Astrocyte (in vitro differentiated cells and primary cell): ENCODE results near the gene CHD5. TPM values are rescaled to one million over a fixed set of nuclear protein-coding genes. Genes with fewer than 3 reads are reported as not detected.
A peak's percentile ranks its signal among the peaks of the same experiment; 100 is the strongest.

Source experiments
- DNase-seq: peaks from one replicate; pipeline ENCODE4 v3.0.0-alpha.2; 2010; ENCODE audit warnings: low read depth
- FAIRE-seq: peaks from 2 replicates; lab custom pipeline; 2011; peaks lifted over from hg19 to GRCh38; lab: Jason Lieb, UNC
- H2AFZ ChIP-seq: 2 replicates; pipeline ENCODE4 v1.6.0; 2012; ENCODE audit warnings: low read depth, low read length, inconsistent platforms
- H3K27ac ChIP-seq: 2 replicates; pipeline ENCODE4 v1.5.1; 2011; ENCODE audit warnings: low read depth, low read length, inconsistent platforms
- H3K27me3 ChIP-seq: 2 replicates; pipeline ENCODE4 v1.6.0; 2011; ENCODE audit warnings: low read length, inconsistent platforms; ENCODE audit not compliant: insufficient read depth
- H3K36me3 ChIP-seq: 2 replicates; pipeline ENCODE4 v1.5.1; 2011; ENCODE audit warnings: low read length, inconsistent platforms; ENCODE audit not compliant: insufficient read depth
- H3K4me1 ChIP-seq: 2 replicates; pipeline ENCODE4 v1.5.1; 2011; ENCODE audit warnings: low read length, inconsistent platforms; ENCODE audit not compliant: insufficient read depth
- H3K4me2 ChIP-seq: 2 replicates; pipeline ENCODE4 v1.6.0; 2012; ENCODE audit warnings: low read length, inconsistent platforms
- H3K4me3 ChIP-seq: 2 replicates; pipeline ENCODE4 v1.5.1; 2011; ENCODE audit warnings: low read depth, mild to moderate bottlenecking, low read length, inconsistent platforms; ENCODE audit not compliant: insufficient read depth
- H3K79me2 ChIP-seq: 2 replicates; pipeline ENCODE4 v1.6.0; 2012; ENCODE audit warnings: mild to moderate bottlenecking, low read length, inconsistent platforms; ENCODE audit not compliant: insufficient read depth
- H3K9ac ChIP-seq: 2 replicates; pipeline ENCODE4 v1.6.0; 2012; ENCODE audit warnings: mild to moderate bottlenecking, low read length, inconsistent platforms
- H3K9me3 ChIP-seq: 2 replicates; pipeline ENCODE4 v1.5.1; 2012; ENCODE audit warnings: low read depth, mild to moderate bottlenecking, low read length, inconsistent platforms; ENCODE audit not compliant: insufficient read depth
- H4K20me1 ChIP-seq: 2 replicates; pipeline ENCODE4 v1.6.0; 2012; ENCODE audit warnings: low read length, inconsistent platforms; ENCODE audit not compliant: insufficient read depth
- H3K27ac Mint-ChIP-seq: one replicate; pipeline ENCODE4 v1.8.0; 2021; ENCODE audit warnings: mild to moderate bottlenecking, mixed read lengths; ENCODE audit not compliant: unreplicated experiment
- H3K27me3 Mint-ChIP-seq: one replicate; pipeline ENCODE4 v1.8.0; 2021; ENCODE audit warnings: low read depth, mixed read lengths; ENCODE audit not compliant: unreplicated experiment
- H3K36me3 Mint-ChIP-seq: one replicate; pipeline ENCODE4 v1.8.0; 2021; ENCODE audit warnings: low read depth, mixed read lengths; ENCODE audit not compliant: unreplicated experiment
- H3K4me1 Mint-ChIP-seq: one replicate; pipeline ENCODE4 v1.8.0; 2021; ENCODE audit warnings: low read depth, mixed read lengths; ENCODE audit not compliant: unreplicated experiment
- H3K4me3 Mint-ChIP-seq: one replicate; pipeline ENCODE4 v1.8.0; 2021; ENCODE audit warnings: mild to moderate bottlenecking, moderate library complexity, mixed read lengths; ENCODE audit not compliant: unreplicated experiment
- H3K9me3 Mint-ChIP-seq: one replicate; pipeline ENCODE4 v1.8.0; 2021; ENCODE audit warnings: mild to moderate bottlenecking, mixed read lengths; ENCODE audit not compliant: unreplicated experiment
- CTCF ChIP-seq: IDR thresholded peaks from 2 replicates; pipeline ENCODE4 v1.5.1; 2011; ENCODE audit warnings: low read depth, mild to moderate bottlenecking, inconsistent platforms, low read length, moderate library complexity; ENCODE audit not compliant: insufficient read depth
- EZH2 ChIP-seq: IDR thresholded peaks from 2 replicates; pipeline ENCODE4 v1.6.1; 2012; ENCODE audit warnings: mild to moderate bottlenecking, low read length, inconsistent platforms; ENCODE audit not compliant: insufficient read depth
- total RNA-seq: library from RNA; stranded (reverse); gene quantifications from 2 replicates; pipeline ENCODE4 v1.2.1, GENCODE V29; 2021

The CHD5 gene
- total RNA-seq, 1 donor from 2014 or later, result 0.18 TPM

- Histone ChIP-seq H3K9me3 (no peaks in the 10 kb centered on the region), H3K4me1 (peaks cover 4% of the 10 kb centered on the region), H3K27me3 (no peaks in the 10 kb centered on the region), H3K9ac (no peak overlapping the region), H4K20me1 (peaks cover 29% of the 10 kb centered on the region), H2AFZ (no peak overlapping the region), H3K27ac (no peak overlapping the region), H3K36me3 (peaks cover 14% of the 10 kb centered on the region), H3K4me3 (no peak overlapping the region), H3K79me2 (no peaks in the 10 kb centered on the region), H3K4me2 (no peak overlapping the region)
- FAIRE-seq, result no peak
- H3K4me3 Mint-ChIP-seq, result no peak overlapping the region
- no peaks in the 10 kb centered on the region for H3K27me3 Mint-ChIP-seq
- H3K4me1 Mint-ChIP-seq, result peaks cover 9% of the 10 kb centered on the region
- H3K27ac Mint-ChIP-seq, result no peak overlapping the region
- H3K9me3 Mint-ChIP-seq, result no peaks in the 10 kb centered on the region
- peaks cover 11% of the 10 kb centered on the region for H3K36me3 Mint-ChIP-seq
- TF ChIP-seq CTCF, result no peak
- no peak for TF ChIP-seq EZH2
- DNase-seq, result no peak
Measured at GRCh38 chr1:6223617-6224016, 43.5 kb upstream of the CHD5 start.

GRCh38 chr1:6222636-6223035 is 42.5 kb upstream of the CHD5 start:
- Mint-ChIP-seq H3K4me3 (peak overlapping the region; percentile 45), H3K36me3 (peaks cover 11% of the 10 kb centered on the region), H3K27me3 (no peaks in the 10 kb centered on the region), H3K9me3 (no peaks in the 10 kb centered on the region), H3K4me1 (peaks cover 9% of the 10 kb centered on the region), H3K27ac (no peak overlapping the region)
- no peak for DNase-seq
- Histone ChIP-seq H3K27ac (no peak overlapping the region), H3K79me2 (no peaks in the 10 kb centered on the region), H3K4me1 (peaks cover 4% of the 10 kb centered on the region), H3K4me2 (no peak overlapping the region), H2AFZ (no peak overlapping the region), H3K4me3 (no peak overlapping the region), H3K36me3 (peaks cover 14% of the 10 kb centered on the region), H4K20me1 (peaks cover 29% of the 10 kb centered on the region), H3K9ac (no peak overlapping the region), H3K27me3 (no peaks in the 10 kb centered on the region), H3K9me3 (no peaks in the 10 kb centered on the region)
- no peak for FAIRE-seq
- TF ChIP-seq CTCF, result no peak
- no peak for TF ChIP-seq EZH2

GRCh38 chr1:6221210-6221784 is 41.2 kb upstream of the CHD5 start:
- no peak overlapping the region for H3K4me3 ChIP-seq
- no peak overlapping the region for H3K9ac ChIP-seq
- no peak overlapping the region for H3K27ac Mint-ChIP-seq
- H3K27ac ChIP-seq, result no peak overlapping the region
- FAIRE-seq, result no peak
- no peak overlapping the region for H2AFZ ChIP-seq
- TF ChIP-seq CTCF (no peak), EZH2 (no peak)
- DNase-seq, result no peak
- no peaks in the 10 kb centered on the region for H3K27me3 ChIP-seq
- no peak overlapping the region for H3K4me3 Mint-ChIP-seq
- no peaks in the 10 kb centered on the region for H3K79me2 ChIP-seq
- peaks cover 24% of the 10 kb centered on the region for H4K20me1 ChIP-seq
- no peaks in the 10 kb centered on the region for H3K9me3 Mint-ChIP-seq
- no peak overlapping the region for H3K4me2 ChIP-seq
- peaks cover 4% of the 10 kb centered on the region for H3K27me3 Mint-ChIP-seq
- H3K4me1 Mint-ChIP-seq, result peaks cover 9% of the 10 kb centered on the region
- peaks cover 4% of the 10 kb centered on the region for H3K4me1 ChIP-seq
- H3K9me3 ChIP-seq, result no peaks in the 10 kb centered on the region
- peaks cover 19% of the 10 kb centered on the region for H3K36me3 Mint-ChIP-seq
- H3K36me3 ChIP-seq, result peaks cover 11% of the 10 kb centered on the region
